Lower lobe of right lung (tissue), 2 donors: ENCODE results near the gene IGSF23. TPM values are rescaled to one million over a fixed set of nuclear protein-coding genes. Genes with fewer than 3 reads are reported as not detected.
A peak's percentile ranks its signal among the peaks of the same experiment; 100 is the strongest.

Experiments
- ATAC-seq, 2 donors: fragments of 200-7000 bp; cut with Tn5 transposase; one replicate each; pipeline ENCODE4 v1.9.1; 2020 to 2022; ENCODE audit warnings: mild to moderate bottlenecking in 2 of 2, moderate library complexity in 2 of 2
- DNase-seq: peaks from one replicate; pipeline ENCODE4 v3.0.0-alpha.2; 2020
- H3K27ac ChIP-seq: fragments of 200-600 bp; one replicate; pipeline ENCODE4 v1.8.0; 2022
- H3K27me3 ChIP-seq: fragments of 200-600 bp; one replicate; pipeline ENCODE4 v1.8.0; 2022; ENCODE audit warnings: low read depth
- H3K36me3 ChIP-seq: fragments of 200-600 bp; one replicate; pipeline ENCODE4 v1.8.0; 2022; ENCODE audit warnings: mild to moderate bottlenecking
- H3K4me1 ChIP-seq: fragments of 200-600 bp; one replicate; pipeline ENCODE4 v1.8.0; 2022
- H3K4me3 ChIP-seq: fragments of 200-600 bp; one replicate; pipeline ENCODE4 v1.8.0; 2022; ENCODE audit warnings: mild to moderate bottlenecking
- H3K9me3 ChIP-seq: fragments of 200-600 bp; one replicate; pipeline ENCODE4 v1.8.0; 2022
- intact Hi-C: fragments of 100-400 bp; cut with DNase I; formaldehyde crosslinking; loops from one replicate; pipeline ENCODE4 v1.11.0; 2022
- total RNA-seq: library from RNA; stranded (reverse); fragmentation: NEBNext Ultra II Directional; extraction: Animal tissue kit (Norgen Biotek cat#: 25700); gene quantifications from one replicate; pipeline ENCODE4 v1.2.1, GENCODE V29; 2021
- TF ChIP-seq, protein P1 (sequence below): fragments of 200-600 bp; IDR thresholded peaks from one replicate; pipeline ENCODE4 v1.8.0; 2022; ENCODE audit warnings: antibody characterized with exemption, mild to moderate bottlenecking
- donor health status: DM: no; HTN: yes; CAD: no; lungs with severe emphysema.

IGSF23 gene
- total RNA-seq, 1 donor from 2014 or later = not detected

DNA sequence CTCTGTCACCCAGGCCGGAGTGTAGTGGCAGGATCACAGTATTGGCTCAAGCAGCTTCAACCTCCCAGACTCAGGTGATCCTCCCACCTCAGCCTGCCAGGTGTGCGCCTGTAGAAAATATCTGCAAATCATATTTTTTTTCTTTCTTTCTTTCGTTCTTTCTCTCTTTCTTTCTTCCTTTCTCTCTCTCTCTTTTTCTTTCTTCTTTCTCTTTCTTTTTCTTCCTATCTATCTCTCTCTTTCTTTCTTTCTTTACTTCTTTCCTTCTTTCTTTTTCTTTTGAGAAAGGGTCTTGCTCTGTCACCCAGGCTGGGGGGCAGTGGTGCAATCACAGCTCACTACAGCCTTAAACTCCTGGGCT, 16.3 kb upstream of the IGSF23 start:
- intact Hi-C loops = no loop called here
- TF ChIP-seq, protein P1, sequence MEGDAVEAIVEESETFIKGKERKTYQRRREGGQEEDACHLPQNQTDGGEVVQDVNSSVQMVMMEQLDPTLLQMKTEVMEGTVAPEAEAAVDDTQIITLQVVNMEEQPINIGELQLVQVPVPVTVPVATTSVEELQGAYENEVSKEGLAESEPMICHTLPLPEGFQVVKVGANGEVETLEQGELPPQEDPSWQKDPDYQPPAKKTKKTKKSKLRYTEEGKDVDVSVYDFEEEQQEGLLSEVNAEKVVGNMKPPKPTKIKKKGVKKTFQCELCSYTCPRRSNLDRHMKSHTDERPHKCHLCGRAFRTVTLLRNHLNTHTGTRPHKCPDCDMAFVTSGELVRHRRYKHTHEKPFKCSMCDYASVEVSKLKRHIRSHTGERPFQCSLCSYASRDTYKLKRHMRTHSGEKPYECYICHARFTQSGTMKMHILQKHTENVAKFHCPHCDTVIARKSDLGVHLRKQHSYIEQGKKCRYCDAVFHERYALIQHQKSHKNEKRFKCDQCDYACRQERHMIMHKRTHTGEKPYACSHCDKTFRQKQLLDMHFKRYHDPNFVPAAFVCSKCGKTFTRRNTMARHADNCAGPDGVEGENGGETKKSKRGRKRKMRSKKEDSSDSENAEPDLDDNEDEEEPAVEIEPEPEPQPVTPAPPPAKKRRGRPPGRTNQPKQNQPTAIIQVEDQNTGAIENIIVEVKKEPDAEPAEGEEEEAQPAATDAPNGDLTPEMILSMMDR = no peak
- DNase-seq = no peak
- Histone ChIP-seq H3K4me1 (no peaks in the 10 kb centered on the region), H3K27me3 (no peaks in the 10 kb centered on the region), H3K36me3 (no peaks in the 10 kb centered on the region), H3K27ac (no peak overlapping the region), H3K4me3 (no peak overlapping the region), H3K9me3 (no peaks in the 10 kb centered on the region)
- no peak for ATAC-seq

DNA sequence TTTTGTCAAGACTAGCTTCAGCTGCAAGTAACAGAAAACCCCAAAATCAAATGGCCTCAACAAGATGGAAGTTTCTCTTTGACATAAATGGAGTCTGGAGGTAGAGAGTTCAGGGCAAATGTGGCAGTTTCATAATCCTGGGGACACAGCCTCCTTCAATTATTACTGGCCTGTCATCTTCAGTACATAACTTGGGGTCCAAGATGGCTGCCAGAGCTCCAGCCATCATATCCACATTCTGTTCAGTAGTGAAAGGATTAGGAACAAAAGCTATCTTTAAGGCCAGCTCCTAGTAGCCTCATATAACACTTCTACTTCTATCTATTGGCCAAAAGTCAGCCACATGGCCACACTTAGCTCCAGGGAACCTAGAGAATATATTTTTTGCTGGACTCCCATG, 15.0 kb upstream of the IGSF23 start:
- Histone ChIP-seq H3K36me3 (no peaks in the 10 kb centered on the region), H3K4me1 (peaks cover 5% of the 10 kb centered on the region), H3K4me3 (no peak overlapping the region), H3K9me3 (no peaks in the 10 kb centered on the region), H3K27ac (no peak overlapping the region), H3K27me3 (no peaks in the 10 kb centered on the region)
- TF ChIP-seq, protein P1 = no peak
- intact Hi-C loops = no loop called here
- DNase-seq (no peak), ATAC-seq (no peak)

DNA sequence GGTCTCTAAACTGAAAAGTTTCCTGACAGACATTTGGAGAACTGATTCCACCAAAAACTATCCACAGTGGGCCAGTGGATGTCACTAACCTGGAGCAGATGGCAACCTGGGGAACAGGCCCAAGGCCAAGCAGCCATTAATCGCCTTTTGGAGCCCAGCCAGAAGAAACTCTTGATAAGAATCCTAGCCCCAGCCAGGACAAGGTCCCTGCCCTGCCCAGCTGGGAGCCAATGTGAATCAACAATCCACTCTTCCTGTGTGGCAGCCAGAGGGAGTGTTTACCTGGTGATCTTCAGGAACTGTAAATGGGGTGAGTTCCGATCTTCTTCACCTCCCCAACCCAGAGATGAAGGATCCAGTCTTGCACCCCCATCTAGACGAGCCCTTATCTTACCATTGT, 14.5 kb upstream of the IGSF23 start:
- no peaks in the 10 kb centered on the region for H3K9me3 ChIP-seq
- H3K27ac ChIP-seq = no peak overlapping the region
- H3K27me3 ChIP-seq = no peaks in the 10 kb centered on the region
- no peak overlapping the region for H3K4me3 ChIP-seq
- no peaks in the 10 kb centered on the region for H3K36me3 ChIP-seq
- TF ChIP-seq, protein P1 = no peak
- ATAC-seq (no peak), DNase-seq (no peak)
- intact Hi-C loops = no loop called here
- peaks cover 10% of the 10 kb centered on the region for H3K4me1 ChIP-seq

DNA sequence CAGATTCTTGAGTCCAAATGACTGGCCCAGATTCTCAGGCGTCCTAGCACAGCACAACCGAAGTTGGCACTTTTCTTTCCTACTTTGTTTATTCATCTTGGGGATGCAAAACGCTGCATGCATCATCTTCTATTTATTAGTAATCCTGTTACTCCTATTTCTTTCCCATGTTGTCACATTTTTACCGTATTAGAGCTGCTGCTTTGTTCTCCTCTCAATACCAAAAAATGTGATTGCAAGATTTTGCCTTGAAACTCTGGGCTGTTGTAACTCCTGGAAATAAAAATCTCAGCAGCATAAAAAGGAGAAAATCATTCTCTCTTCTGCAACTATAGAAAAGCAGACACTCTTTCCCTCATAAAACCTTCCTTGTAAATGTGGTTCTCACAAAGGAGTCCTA, 12.9 kb upstream of the IGSF23 start:
- TF ChIP-seq, protein P1 = no peak
- no peaks in the 10 kb centered on the region for H3K36me3 ChIP-seq
- H3K27me3 ChIP-seq = no peaks in the 10 kb centered on the region
- intact Hi-C loops = no loop called here
- DNase-seq (no peak), ATAC-seq (no peak)
- H3K4me3 ChIP-seq = no peak overlapping the region
- no peak overlapping the region for H3K27ac ChIP-seq
- H3K9me3 ChIP-seq = no peaks in the 10 kb centered on the region
- peaks cover 13% of the 10 kb centered on the region for H3K4me1 ChIP-seq

DNA sequence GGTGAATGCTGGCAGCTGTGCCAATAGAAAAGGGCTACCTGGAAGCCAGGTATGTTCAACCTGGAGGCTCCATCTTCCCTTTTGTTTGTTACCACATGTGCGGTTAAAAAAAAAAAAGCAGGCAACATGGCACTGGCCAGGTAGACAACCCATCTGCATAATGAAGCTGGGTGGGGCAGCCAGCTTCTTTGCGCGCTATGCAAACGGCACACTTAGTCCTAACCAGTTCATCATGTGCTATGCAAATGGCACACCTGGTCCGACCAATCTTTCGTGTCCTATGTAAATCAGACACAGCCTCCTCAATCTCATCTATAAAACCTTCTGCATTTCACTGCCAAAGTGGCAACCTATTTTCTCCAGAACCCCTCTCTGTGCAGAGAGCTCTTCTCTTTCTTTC, 11.3 kb upstream of the IGSF23 start:
- Histone ChIP-seq H3K4me3 (no peak overlapping the region), H3K27me3 (no peaks in the 10 kb centered on the region), H3K9me3 (no peaks in the 10 kb centered on the region), H3K36me3 (no peaks in the 10 kb centered on the region), H3K27ac (no peak overlapping the region), H3K4me1 (peaks cover 22% of the 10 kb centered on the region)
- ATAC-seq (peak; percentile 56 to 65), DNase-seq (no peak)
- intact Hi-C loops = no loop called here
- TF ChIP-seq, protein P1 = no peak
